ENCODE results near the gene VPS8.

VPS8 gene

GRCh38 chr3:185058796-185059195 lies 246.8 kb downstream of the VPS8 start:
- DNase-seq (ENCODE audit: low spot score) = no peak

- DNase-seq (ENCODE audit: low spot score) = no peak
Measured at GRCh38 chr3:185059766-185060165, 247.8 kb downstream of the VPS8 start.

- no peak for DNase-seq (ENCODE audit: low spot score)
Measured at GRCh38 chr3:185060655-185061054, 248.7 kb downstream of the VPS8 start.

- DNase-seq (ENCODE audit: low spot score) = no peak
Measured at GRCh38 chr3:185062191-185062590, 250.2 kb downstream of the VPS8 start.

- DNase-seq (ENCODE audit: low spot score) = no peak
Measured at GRCh38 chr3:185063431-185063830, 251.5 kb downstream of the VPS8 start.

- no peak for DNase-seq (ENCODE audit: low spot score)
Measured at GRCh38 chr3:185065059-185065458, 253.1 kb downstream of the VPS8 start.

- no peak for DNase-seq (ENCODE audit: low spot score)
Measured at GRCh38 chr3:185066251-185066650, 254.3 kb downstream of the VPS8 start.

- DNase-seq (ENCODE audit: low spot score) = no peak
Measured at GRCh38 chr3:185067173-185067572, 255.2 kb downstream of the VPS8 start.

- DNase-seq (ENCODE audit: low spot score) = no peak
Measured at GRCh38 chr3:185069037-185070030, 257.4 kb downstream of the VPS8 start.

- no peak for DNase-seq (ENCODE audit: low spot score)
Measured at GRCh38 chr3:185070491-185071286, 258.7 kb downstream of the VPS8 start.

- DNase-seq (ENCODE audit: low spot score) = no peak
Measured at GRCh38 chr3:185071287-185071800, 259.4 kb downstream of the VPS8 start.

- no peak for DNase-seq (ENCODE audit: low spot score)
Measured at GRCh38 chr3:185075547-185075946, 263.6 kb downstream of the VPS8 start.

GRCh38 chr3:185076219-185076618 lies 264.3 kb downstream of the VPS8 start:
- no peak for DNase-seq (ENCODE audit: low spot score)

GRCh38 chr3:185079625-185080024 lies 267.7 kb downstream of the VPS8 start:
- no peak for DNase-seq (ENCODE audit: low spot score)

- no peak for DNase-seq (ENCODE audit: low spot score)
Measured at GRCh38 chr3:185081521-185081920, 269.6 kb downstream of the VPS8 start.

- DNase-seq (ENCODE audit: low spot score) = no peak
Measured at GRCh38 chr3:185082149-185082548, 270.2 kb downstream of the VPS8 start.

GRCh38 chr3:185082829-185083228 lies 270.9 kb downstream of the VPS8 start:
- no peak for DNase-seq (ENCODE audit: low spot score)

- DNase-seq (ENCODE audit: low spot score) = no peak
Measured at GRCh38 chr3:185084402-185084801, 272.4 kb downstream of the VPS8 start.

- DNase-seq (ENCODE audit: low spot score) = peak; percentile 19
Measured at GRCh38 chr3:185084901-185085300, 272.9 kb downstream of the VPS8 start.

- DNase-seq (ENCODE audit: low spot score) = no peak
Measured at GRCh38 chr3:185087419-185087818, 275.5 kb downstream of the VPS8 start.

GRCh38 chr3:185089343-185089742 lies 277.4 kb downstream of the VPS8 start:
- DNase-seq (ENCODE audit: low spot score) = no peak

- no peak for DNase-seq (ENCODE audit: low spot score)
Measured at GRCh38 chr3:185089751-185090150, 277.8 kb downstream of the VPS8 start.

GRCh38 chr3:185090811-185091210 lies 278.8 kb downstream of the VPS8 start:
- no peak for DNase-seq (ENCODE audit: low spot score)

Data from globus pallidus (tissue), 1 donor.